Smooth muscle cell (in vitro differentiated cells): ENCODE results near the gene ADCY2. TPM values are rescaled to one million over a fixed set of nuclear protein-coding genes. Genes with fewer than 3 reads are reported as not detected.

Source experiments
- DNase-seq: peaks from one replicate; lab custom pipeline; 2025; ENCODE audit not compliant: unreplicated experiment; lab: John Stamatoyannopoulos, UW
- H2AFZ ChIP-seq: fragments of 200-600 bp; sonication (generic); 2 replicates; pipeline ENCODE4 v1.6.0; 2016; ENCODE audit warnings: antibody characterized with exemption, low read depth, mild to moderate bottlenecking
- H3F3A ChIP-seq: fragments of 200-600 bp; sonication (generic); 2 replicates; pipeline ENCODE4 v1.6.0; 2017; ENCODE audit warnings: antibody characterized with exemption, low read depth
- H3K27ac ChIP-seq: fragments of 200-600 bp; sonication (generic); 2 replicates; pipeline ENCODE4 v1.5.1; 2016; ENCODE audit warnings: low read depth, mild to moderate bottlenecking
- H3K27me3 ChIP-seq: fragments of 200-600 bp; sonication (generic); 2 replicates; pipeline ENCODE4 v1.6.1; 2016; ENCODE audit warnings: low read depth, mild to moderate bottlenecking
- H3K36me3 ChIP-seq: fragments of 200-600 bp; sonication (generic); 2 replicates; pipeline ENCODE4 v1.5.1; 2016; ENCODE audit warnings: low read depth
- H3K4me1 ChIP-seq: fragments of 200-600 bp; sonication (generic); 2 replicates; pipeline ENCODE4 v1.5.1; 2016; ENCODE audit warnings: low read depth
- H3K4me2 ChIP-seq: fragments of 200-600 bp; sonication (generic); 2 replicates; pipeline ENCODE4 v1.6.0; 2016; ENCODE audit warnings: mild to moderate bottlenecking
- H3K4me3 ChIP-seq: fragments of 200-600 bp; sonication (generic); 2 replicates; pipeline ENCODE4 v1.5.1; 2016; ENCODE audit warnings: mild to moderate bottlenecking
- H3K79me2 ChIP-seq: fragments of 200-600 bp; sonication (generic); 2 replicates; pipeline ENCODE4 v1.6.0; 2016; ENCODE audit warnings: low read depth, mild to moderate bottlenecking
- H3K9ac ChIP-seq: fragments of 200-600 bp; sonication (generic); 2 replicates; pipeline ENCODE4 v1.6.0; 2016; ENCODE audit warnings: low read depth
- H3K9me3 ChIP-seq: fragments of 200-600 bp; sonication (generic); replicated peaks from 2 replicates; pipeline ENCODE4 v1.5.1; 2016; ENCODE audit warnings: low read depth
- H4K20me1 ChIP-seq: fragments of 200-600 bp; sonication (generic); 2 replicates; pipeline ENCODE4 v1.6.0; 2016; ENCODE audit warnings: low read depth
- WGBS: methylation state at CpG from one replicate; pipeline ENCODE4 v1.1.7; 2016; ENCODE audit warnings: low lambda C conversion rate; 5-methylcytosine and 5-hydroxymethylcytosine counted together
- polyA plus RNA-seq: library from polyadenylated mRNA; unstranded; fragments of >200 nt; fragmentation: Nextera tagmentation; extraction: Ambion mirVana; gene quantifications from 2 replicates; pipeline ENCODE4 v1.2.1, GENCODE V29; 2016
- total RNA-seq: library from RNA; depleted of rRNA; stranded (reverse); fragments of >200 nt; gene quantifications from 2 replicates; pipeline ENCODE4 v1.2.3, GENCODE V29; 2014
- TF ChIP-seq, protein P1 (sequence below): fragments of 200-600 bp; sonication (generic); IDR thresholded peaks from 2 replicates; pipeline ENCODE4 v1.5.1; 2017; ENCODE audit warnings: borderline replicate concordance, mild to moderate bottlenecking, antibody characterized with exemption; ENCODE audit not compliant: insufficient read depth, poor library complexity, severe bottlenecking

Gene ADCY2
- total and polyA plus RNA-seq, 2 experiments from 2014 or later, result 2.8 to 8.0 TPM

DNA sequence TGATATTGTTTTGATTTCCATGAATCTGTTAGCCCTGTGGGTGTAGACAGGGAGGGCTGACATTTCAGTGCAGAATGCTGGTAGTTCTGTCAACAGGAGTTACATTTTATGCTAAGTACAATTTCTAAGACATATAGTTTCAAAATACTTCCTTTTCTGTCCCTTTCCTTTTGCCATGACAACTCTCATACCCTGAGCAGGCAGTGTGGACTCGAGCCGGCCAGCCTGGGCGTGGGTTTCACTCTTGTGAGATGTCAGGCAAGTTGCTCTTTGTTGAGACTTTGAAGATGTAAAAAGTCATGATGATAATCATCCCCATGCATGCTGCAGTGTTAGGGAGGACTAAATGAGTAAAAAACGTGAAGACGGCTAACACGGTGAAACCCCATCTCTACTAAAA is 257.1 kb downstream of the ADCY2 start:
- Histone ChIP-seq H3K4me2 (no peak overlapping the region), H3K27me3 (no peaks in the 10 kb centered on the region), H3K27ac (no peak overlapping the region), H3K4me3 (no peak overlapping the region), H3K9me3 (no peaks in the 10 kb centered on the region), H4K20me1 (no peaks in the 10 kb centered on the region), H3F3A (no peaks in the 10 kb centered on the region), H3K9ac (no peak overlapping the region), H3K4me1 (no peaks in the 10 kb centered on the region), H3K36me3 (no peaks in the 10 kb centered on the region), H2AFZ (no peak overlapping the region), H3K79me2 (no peaks in the 10 kb centered on the region)
- WGBS, result 94% methylated on average over 6 of the region's 6 CpGs
- no peak for DNase-seq
- TF ChIP-seq, protein P1, sequence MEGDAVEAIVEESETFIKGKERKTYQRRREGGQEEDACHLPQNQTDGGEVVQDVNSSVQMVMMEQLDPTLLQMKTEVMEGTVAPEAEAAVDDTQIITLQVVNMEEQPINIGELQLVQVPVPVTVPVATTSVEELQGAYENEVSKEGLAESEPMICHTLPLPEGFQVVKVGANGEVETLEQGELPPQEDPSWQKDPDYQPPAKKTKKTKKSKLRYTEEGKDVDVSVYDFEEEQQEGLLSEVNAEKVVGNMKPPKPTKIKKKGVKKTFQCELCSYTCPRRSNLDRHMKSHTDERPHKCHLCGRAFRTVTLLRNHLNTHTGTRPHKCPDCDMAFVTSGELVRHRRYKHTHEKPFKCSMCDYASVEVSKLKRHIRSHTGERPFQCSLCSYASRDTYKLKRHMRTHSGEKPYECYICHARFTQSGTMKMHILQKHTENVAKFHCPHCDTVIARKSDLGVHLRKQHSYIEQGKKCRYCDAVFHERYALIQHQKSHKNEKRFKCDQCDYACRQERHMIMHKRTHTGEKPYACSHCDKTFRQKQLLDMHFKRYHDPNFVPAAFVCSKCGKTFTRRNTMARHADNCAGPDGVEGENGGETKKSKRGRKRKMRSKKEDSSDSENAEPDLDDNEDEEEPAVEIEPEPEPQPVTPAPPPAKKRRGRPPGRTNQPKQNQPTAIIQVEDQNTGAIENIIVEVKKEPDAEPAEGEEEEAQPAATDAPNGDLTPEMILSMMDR, result no peak

DNA sequence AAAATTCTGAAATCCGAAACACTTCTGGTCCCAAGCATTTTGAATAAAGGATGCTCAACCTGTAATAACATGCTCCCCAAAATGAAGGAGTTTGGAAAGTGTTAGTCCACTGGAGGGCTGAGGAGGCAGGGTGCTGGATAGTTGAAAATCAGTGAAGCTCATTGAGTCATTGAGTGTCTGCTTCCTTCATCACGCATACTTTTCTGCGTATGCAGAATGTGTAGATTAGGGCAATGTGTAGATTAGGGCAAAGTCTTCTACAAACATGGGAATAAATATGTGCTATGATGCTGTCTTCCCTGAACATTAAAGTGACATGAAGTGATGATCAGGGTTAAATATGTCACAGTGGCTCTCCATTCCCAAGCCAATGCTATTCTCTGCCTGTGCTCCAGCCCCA is 261.2 kb downstream of the ADCY2 start:
- WGBS, result 63% methylated on average over 3 of the region's 3 CpGs
- no peaks in the 10 kb centered on the region for H3K4me1 ChIP-seq
- DNase-seq, result no peak

DNA sequence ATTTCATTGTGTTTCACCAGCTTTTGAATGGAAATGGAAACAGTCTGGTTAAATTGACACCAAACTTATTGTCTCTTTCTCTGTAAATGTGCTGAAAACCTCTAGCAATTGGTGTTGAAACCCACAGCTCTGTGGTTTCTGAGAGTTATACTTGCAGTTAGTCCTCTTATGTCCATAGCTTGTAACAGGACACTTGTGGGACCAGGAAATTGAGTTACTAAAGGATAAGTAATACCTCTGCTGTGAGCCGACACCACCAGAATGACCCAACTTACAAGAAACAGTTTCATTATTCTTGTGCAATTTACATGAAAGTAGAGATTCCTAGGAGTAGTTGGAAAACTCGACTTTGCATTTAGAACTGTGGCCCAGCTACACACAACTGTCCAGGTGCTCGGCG is 263.5 kb downstream of the ADCY2 start:
- H3K9ac ChIP-seq, result no peak overlapping the region
- 89% methylated on average over 4 of the region's 4 CpGs for WGBS
- TF ChIP-seq, protein P1, result no peak
- no peak overlapping the region for H3K4me3 ChIP-seq
- H3K79me2 ChIP-seq, result no peaks in the 10 kb centered on the region
- DNase-seq, result no peak
- no peak overlapping the region for H3K4me2 ChIP-seq
- no peaks in the 10 kb centered on the region for H3K4me1 ChIP-seq
- no peaks in the 10 kb centered on the region for H3F3A ChIP-seq
- H3K27ac ChIP-seq, result no peak overlapping the region
- no peaks in the 10 kb centered on the region for H3K27me3 ChIP-seq
- H3K9me3 ChIP-seq, result no peaks in the 10 kb centered on the region
- no peak overlapping the region for H2AFZ ChIP-seq
- no peaks in the 10 kb centered on the region for H4K20me1 ChIP-seq
- no peaks in the 10 kb centered on the region for H3K36me3 ChIP-seq

More for the DNA sequence above, 261.2 kb downstream of the ADCY2 start:
- H3F3A ChIP-seq, result no peaks in the 10 kb centered on the region
- no peaks in the 10 kb centered on the region for H3K9me3 ChIP-seq
- H3K4me2 ChIP-seq, result no peak overlapping the region
- no peaks in the 10 kb centered on the region for H3K27me3 ChIP-seq
- no peaks in the 10 kb centered on the region for H3K36me3 ChIP-seq
- H3K79me2 ChIP-seq, result no peaks in the 10 kb centered on the region
- TF ChIP-seq, protein P1, result no peak
- no peaks in the 10 kb centered on the region for H4K20me1 ChIP-seq
- H3K27ac ChIP-seq, result no peak overlapping the region
- no peak overlapping the region for H3K9ac ChIP-seq
- no peak overlapping the region for H3K4me3 ChIP-seq
- no peak overlapping the region for H2AFZ ChIP-seq

DNA sequence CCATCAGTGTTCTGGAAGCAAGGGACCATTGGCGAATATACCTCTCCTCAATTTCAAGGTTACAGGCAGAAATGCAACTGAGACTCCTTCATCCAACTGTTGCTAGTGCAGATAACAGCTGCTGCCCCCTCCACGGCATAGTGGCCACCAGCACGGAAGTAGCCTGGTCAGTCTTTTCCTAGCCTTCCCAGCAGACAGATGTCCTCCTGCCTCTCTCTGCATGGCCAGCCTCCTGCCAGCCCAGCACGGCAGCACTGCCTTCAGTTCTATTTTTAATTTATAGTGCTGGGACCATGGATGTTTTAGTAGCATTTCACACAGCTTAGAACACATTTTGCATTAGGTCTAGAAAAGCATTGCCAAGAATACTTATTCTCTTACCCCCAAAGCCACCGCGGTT is 266.4 kb downstream of the ADCY2 start:
- no peak overlapping the region for H3K4me3 ChIP-seq
- 95% methylated on average over 6 of the region's 6 CpGs for WGBS
- TF ChIP-seq, protein P1, result no peak
- H3K36me3 ChIP-seq, result no peaks in the 10 kb centered on the region
- no peak overlapping the region for H3K9ac ChIP-seq
- no peak overlapping the region for H3K4me2 ChIP-seq
- no peaks in the 10 kb centered on the region for H3K79me2 ChIP-seq
- H3K9me3 ChIP-seq, result no peaks in the 10 kb centered on the region
- no peaks in the 10 kb centered on the region for H3F3A ChIP-seq
- no peak overlapping the region for H2AFZ ChIP-seq
- DNase-seq, result no peak
- no peaks in the 10 kb centered on the region for H4K20me1 ChIP-seq
- no peaks in the 10 kb centered on the region for H3K4me1 ChIP-seq
- no peak overlapping the region for H3K27ac ChIP-seq
- no peaks in the 10 kb centered on the region for H3K27me3 ChIP-seq
